ENCODE data around the gene NGDN. TPM values are rescaled to one million over a fixed set of nuclear protein-coding genes. Genes with fewer than 3 reads are reported as not detected.
A peak's percentile ranks its signal among the peaks of the same experiment; 100 is the strongest.

The NGDN gene
- total RNA-seq, 1 donor from 2014 or later = 51.7 TPM

DNA sequence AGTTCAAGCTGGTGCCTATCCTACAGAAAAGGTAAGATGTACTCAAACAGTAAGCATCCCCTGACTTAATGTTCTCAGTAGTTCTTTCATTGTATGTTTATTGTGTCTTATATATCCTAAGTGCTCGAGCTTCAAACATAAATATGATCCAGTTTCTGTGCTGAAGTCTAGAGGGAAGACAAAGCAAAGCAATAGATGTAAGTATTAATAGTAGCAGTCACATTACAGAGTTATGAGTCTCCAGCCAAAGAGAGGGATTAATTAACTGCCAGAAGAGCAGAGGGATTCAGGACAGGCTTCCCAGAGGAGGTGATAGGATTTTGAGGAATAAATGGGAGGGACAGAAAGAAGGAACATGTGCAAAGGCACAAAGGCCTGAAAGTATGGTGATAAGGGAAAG is 1.4 kb downstream of the NGDN start:
- no peak for DNase-seq (ENCODE audit: low read depth, low spot score)

- peak; percentile 40 for DNase-seq (ENCODE audit: low read depth, low spot score)
Measured at GRCh38 chr14:23478109-23478759, 8.7 kb downstream of the NGDN start.

DNA sequence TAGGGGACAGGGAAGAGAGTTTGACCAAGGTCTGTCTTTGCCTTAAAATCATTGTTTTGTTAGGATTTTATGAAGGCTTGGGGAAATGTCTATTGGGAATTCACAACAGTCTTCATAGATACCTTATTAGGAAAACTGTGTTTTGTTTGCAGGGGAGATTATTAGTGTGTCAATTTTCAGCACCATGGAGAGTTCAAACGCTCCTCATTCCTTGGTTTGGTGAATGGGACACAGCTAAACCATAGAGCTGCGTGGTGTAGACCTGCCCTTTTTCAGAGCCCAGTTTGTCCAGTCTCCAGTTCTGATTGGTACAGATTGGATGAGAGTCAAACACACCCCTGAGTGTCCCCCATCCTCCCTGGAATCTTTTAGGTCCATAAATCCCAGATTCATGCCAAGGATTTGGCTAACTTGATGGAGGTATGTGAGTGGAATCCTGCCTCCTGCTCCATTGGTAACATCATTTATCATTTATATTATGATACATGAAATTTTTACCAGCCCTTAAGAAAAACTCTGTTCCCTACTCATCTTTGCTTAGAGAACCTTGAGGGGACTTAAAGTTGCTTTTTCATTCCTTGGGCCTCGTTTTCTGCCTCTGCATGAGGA is 12.0 kb downstream of the NGDN start:
- no peak for DNase-seq (ENCODE audit: low read depth, low spot score)

DNA sequence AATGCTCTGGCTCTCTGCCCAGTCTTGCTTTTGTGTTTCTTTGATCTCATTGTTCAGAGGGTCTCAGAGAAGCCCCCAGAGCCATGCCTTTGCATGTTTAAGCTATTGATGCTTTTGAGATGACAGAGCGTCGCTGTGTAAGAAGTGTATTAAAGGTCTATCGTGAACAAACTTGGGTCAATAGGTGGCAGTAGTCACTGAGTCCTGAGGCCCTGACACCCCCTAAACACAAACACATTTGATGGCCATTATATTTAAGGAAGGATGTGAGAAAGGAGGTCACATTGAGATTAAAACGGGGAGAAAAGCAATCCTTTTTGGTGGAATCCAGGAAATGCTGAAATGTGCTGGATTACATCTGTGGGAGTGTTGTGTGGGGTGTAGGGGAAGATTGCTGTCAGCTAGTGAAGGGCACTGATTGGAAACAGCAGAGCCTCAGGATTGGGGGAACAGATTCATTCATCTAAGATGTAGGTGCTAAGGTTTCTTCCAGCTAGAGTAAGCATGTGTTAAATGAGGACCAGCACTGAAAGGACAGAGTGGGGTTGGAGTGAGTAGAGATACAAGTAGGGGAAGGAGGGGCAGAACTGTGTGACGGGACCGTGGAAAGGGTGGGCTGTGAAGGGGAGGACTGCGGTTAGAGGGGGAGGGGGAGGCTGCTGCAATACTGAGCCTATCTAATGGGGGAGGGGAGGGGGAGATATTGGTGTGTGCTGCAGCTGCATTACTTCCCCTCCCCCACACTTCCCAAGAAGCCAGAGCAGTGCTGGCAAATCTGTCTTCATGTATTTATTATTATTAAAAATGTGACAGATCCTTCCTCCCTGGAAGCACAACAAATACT is 12.7 kb downstream of the NGDN start:
- no peak for DNase-seq (ENCODE audit: low read depth, low spot score)

GRCh38 chr14:23482823-23483148 is 13.3 kb downstream of the NGDN start:
- DNase-seq (ENCODE audit: low read depth, low spot score) = no peak

GRCh38 chr14:23483236-23483854 is 13.8 kb downstream of the NGDN start:
- no peak for DNase-seq (ENCODE audit: low read depth, low spot score)

GRCh38 chr14:23485326-23485725 is 15.8 kb downstream of the NGDN start:
- DNase-seq (ENCODE audit: low read depth, low spot score) = no peak

DNA sequence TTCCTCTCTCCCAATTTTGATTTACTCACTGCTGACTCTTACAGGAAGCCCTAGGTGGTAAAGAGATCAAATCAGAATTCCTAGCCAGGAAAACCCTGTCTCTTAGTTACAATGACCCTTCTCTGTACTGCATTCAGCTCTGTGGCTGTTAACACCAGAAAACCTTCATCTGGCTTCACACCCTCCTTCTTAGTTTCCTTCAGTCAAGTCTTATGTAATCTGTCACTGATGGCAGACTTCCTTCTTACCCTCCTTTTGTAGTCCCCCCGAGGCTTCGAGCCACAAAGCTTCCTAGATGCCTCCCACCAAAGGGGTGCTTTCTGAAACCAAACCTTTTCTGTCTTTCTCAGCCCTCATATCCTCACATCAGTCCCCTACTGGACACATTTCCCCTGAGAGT is 16.5 kb downstream of the NGDN start:
- no peak for DNase-seq (ENCODE audit: low read depth, low spot score)

DNA sequence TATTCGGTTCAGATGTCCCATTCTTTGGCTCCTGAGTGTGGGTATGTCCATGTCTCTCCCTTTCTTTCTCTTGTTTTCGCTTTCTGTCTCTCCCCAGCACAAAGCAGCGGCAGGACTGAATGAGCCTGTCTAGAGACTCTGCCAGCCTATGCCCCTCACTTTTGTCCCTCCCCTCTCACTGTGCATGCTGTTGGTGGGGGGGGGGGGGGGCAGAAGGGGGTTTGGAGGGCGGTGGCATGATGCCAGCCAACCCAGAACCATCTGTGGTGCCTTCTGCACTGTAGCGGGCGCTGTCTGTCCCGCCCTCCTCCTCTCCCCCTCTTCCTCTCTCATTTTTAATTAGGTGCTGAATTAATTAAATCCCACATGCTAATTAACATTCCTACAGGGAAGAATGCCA is 17.7 kb downstream of the NGDN start:
- DNase-seq (ENCODE audit: low read depth, low spot score) = no peak

GRCh38 chr14:23492618-23493272 is 23.2 kb downstream of the NGDN start:
- no peak for DNase-seq (ENCODE audit: low read depth, low spot score)

GRCh38 chr14:23494223-23494622 is 24.7 kb downstream of the NGDN start:
- DNase-seq (ENCODE audit: low read depth, low spot score) = no peak

DNA sequence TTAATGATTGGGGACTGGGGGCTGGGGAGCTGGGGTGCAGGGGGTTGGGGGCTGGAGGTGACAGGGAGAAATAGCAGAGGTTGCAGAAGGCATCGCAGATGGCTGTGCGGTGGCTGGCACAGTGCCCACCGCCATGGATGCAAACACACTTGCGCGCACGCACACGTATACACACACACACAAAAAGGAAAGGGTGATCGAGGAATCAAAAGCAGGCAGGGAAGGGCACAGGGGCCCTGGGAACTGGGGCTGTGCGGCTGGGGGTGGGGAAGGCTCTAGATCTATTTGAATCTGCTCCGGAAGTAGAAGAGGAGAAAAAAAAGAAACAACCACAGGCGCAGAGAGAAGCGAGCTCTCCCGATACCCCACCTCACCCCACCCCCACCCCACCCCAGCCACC is 42.7 kb downstream of the NGDN start:
- DNase-seq (ENCODE audit: low read depth, low spot score) = no peak

DNA sequence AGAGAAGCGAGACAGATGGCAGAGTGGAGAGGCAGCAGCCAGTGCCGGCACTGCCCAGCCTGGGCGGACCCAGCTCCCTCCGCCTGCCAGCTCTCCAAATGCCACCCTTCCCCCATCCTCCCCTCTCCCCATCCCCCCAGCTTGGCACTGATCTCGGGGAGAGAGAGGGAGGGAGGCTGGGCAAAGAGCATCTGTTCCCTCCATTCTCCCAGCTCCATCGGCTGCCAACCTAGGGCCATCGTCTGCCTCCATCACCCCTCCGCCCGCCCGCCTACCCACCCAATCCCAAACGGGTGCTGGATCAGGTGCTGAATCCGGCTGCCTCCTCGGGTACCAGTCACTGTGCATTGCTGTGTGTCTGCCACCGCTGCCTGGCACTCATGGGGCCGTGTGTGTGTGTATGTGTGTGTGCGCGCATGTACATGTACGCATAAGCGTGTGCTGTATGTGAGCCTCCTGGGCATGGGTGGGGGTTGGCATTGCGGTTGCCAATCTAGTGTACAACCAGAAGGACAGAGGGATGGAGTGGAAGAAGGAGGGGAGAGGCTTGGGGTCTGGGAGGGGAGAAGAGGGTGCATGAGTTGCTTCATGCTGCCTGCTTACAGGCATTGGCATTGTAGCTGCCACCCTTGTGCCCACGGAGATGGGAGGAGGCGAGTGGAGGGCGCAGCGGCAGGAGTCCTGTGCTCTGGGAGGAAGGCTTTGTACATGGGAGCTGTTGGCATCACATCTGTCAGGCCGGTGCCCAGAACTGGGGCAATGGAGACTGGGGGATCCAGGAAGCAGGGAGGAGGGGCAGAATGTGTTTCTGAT is 43.7 kb downstream of the NGDN start:
- no peak for DNase-seq (ENCODE audit: low read depth, low spot score)

- DNase-seq (ENCODE audit: low read depth, low spot score) = no peak
Measured at GRCh38 chr14:23513818-23514643, 44.5 kb downstream of the NGDN start.

GRCh38 chr14:23514644-23514957 is 45.1 kb downstream of the NGDN start:
- DNase-seq (ENCODE audit: low read depth, low spot score) = no peak

DNA sequence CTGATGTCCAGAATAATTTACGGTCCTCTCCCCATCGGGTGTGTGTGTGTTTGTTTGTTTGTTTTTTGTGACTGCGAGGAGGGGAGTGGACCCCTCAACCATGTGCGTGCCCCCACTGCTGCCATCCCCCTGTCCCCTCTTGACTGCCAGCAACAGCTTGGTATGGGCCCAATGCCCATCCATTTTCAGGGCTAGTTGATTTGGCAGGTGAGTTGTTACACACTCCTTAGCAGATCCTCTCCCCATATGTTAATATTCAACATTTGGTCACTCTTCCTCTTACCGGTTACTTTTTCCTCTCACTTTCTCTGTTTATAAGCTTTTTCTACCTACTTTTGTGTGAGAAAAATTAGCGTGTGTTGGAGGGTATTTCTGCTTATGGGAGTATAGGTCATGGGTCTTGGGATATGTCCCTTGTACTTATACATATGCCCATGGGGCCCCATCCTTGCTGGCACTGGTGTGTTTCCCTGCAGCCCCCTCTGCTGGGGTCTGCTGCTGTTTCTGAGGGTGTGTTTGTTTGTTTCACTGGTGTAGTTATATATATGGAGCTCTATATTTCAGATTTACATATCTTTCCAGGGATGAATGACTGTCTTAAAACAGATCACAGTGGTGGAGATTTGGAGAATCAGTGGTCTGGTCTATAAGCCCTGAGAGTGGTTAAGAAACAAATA is 48.3 kb downstream of the NGDN start:
- no peak for DNase-seq (ENCODE audit: low read depth, low spot score)

GRCh38 chr14:23518709-23519108 is 49.2 kb downstream of the NGDN start:
- no peak for DNase-seq (ENCODE audit: low read depth, low spot score)

DNA sequence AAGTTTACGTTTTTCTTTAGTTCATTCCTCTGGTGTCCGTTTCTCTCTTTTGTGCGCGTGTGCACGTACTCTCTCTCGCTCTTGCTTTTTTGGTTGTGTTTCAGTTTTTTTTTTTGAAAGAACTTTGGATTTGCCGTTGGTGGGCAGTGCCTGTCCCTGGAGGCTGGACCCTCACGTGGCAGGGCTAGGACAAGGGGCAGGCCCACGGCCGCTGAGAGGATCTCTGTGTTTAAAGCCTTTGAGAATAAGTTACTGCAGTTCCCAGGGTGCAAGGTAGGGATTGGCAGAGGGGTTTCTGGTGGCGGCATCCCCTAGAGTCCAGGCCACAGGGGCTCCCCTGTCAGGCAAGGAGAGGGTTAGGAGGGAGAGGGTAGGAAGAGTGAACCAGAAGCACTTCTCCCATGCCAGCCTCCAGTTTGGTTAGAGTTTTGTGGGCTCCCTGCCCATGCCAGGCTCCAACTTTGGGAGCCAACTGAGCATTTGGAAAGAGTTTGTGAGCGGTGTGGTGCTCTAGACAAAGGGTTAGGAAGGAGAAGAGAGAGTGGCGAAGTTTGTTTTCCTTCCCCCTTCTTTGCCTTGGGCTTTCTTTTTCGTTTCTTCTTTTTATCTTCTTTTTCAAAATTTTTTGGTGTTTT is 51.5 kb downstream of the NGDN start:
- DNase-seq (ENCODE audit: low read depth, low spot score) = no peak

Measured in pulmonary artery endothelial cell (primary cell).